A549 (cell line): ENCODE data around the gene LILRA5. TPM values are rescaled to one million over a fixed set of nuclear protein-coding genes. Genes with fewer than 3 reads are reported as not detected.

ENCODE experiments used
- ATAC-seq, 2 experiments: fragments of 200-7000 bp in 1 of 2; fragments of >200 bp in 1 of 2; cut with Nextera tagmentation in 1 of 2; cut with Tn5 transposase in 1 of 2; 3 replicates each; pipeline versions ENCODE4 v1.8.0 to v1.9.1; 2018 to 2020; ENCODE audit warnings: mild to moderate bottlenecking in 1 of 2, moderate library complexity in 1 of 2
- CTCF ChIA-PET: fragments of 300-600 bp; sonication (Branson Sonifier 250); formaldehyde crosslinking; extraction: SDS; loops from one replicate; lab custom pipeline; 2021; ENCODE audit warnings: antibody characterized with exemption, inconsistent platforms; lab: Yijun Ruan, JAX
- POLR2A ChIA-PET: fragments of 350-600 bp; formaldehyde crosslinking; extraction: SDS; loops from one replicate; lab custom pipeline; 2021; ENCODE audit warnings: antibody characterized with exemption, inconsistent platforms; lab: Yijun Ruan, JAX
- DNase-seq, 2 experiments: peaks; one replicate each; pipeline versions ENCODE4 v3.0.0 to v3.0.0-alpha.2; 2011 to 2016; ENCODE audit warnings: low read depth in 1 of 2, low spot score in 1 of 2
- FAIRE-seq: peaks from 2 replicates; lab custom pipeline; 2011; peaks lifted over from hg19 to GRCh38; lab: Jason Lieb, UNC
- H3K27ac ChIP-seq, 2 experiments: fragments of >200 bp; sonication (Bioruptor Twin); formaldehyde crosslinking; 3 replicates each; pipeline ENCODE4 v1.5.1; 2016 to 2017
- H3K4me1 ChIP-seq: fragments of >200 bp; sonication (Bioruptor Twin); formaldehyde crosslinking; 3 replicates; pipeline ENCODE4 v1.6.1; 2016
- H3K4me2 ChIP-seq: fragments of >200 bp; sonication (Bioruptor Twin); formaldehyde crosslinking; 3 replicates; pipeline ENCODE4 v1.6.1; 2016
- H3K4me3 ChIP-seq: fragments of >200 bp; sonication (Bioruptor Twin); formaldehyde crosslinking; 3 replicates; pipeline ENCODE4 v1.5.1; 2016
- H3K9me3 ChIP-seq: fragments of >200 bp; sonication (Bioruptor Twin); formaldehyde crosslinking; 3 replicates; pipeline ENCODE4 v1.6.1; 2016
- BHLHE40 ChIP-seq: IDR thresholded peaks from 2 replicates; pipeline ENCODE4 v1.6.1; 2012; ENCODE audit warnings: low read depth, low read length, inconsistent platforms
- CEBPB ChIP-seq, 2 experiments: fragments of >200 bp in 1 of 2; sonication (Bioruptor Twin) in 1 of 2; formaldehyde crosslinking in 1 of 2; IDR thresholded peaks; 2 replicates each; pipeline ENCODE4 v1.6.1; 2012 to 2016
- EP300 ChIP-seq, 2 experiments: fragments of >200 bp; sonication (Bioruptor Twin); formaldehyde crosslinking; IDR thresholded peaks; 2 replicates in 1 of 2; 3 replicates in 1 of 2; pipeline ENCODE4 v1.6.1; 2016 to 2017
- FOSL2 ChIP-seq, 2 experiments: fragments of 450-650 bp in 1 of 2; fragments of >200 bp in 1 of 2; sonication (Bioruptor Twin) in 1 of 2; formaldehyde crosslinking; IDR thresholded peaks; 2 replicates each; pipeline versions ENCODE4 v1.5.0 to v1.6.1; 2016 to 2020; ENCODE audit warnings: mild to moderate bottlenecking in 1 of 2, moderate library complexity in 1 of 2
- GATA3 ChIP-seq: IDR thresholded peaks from 2 replicates; pipeline ENCODE4 v1.6.1; 2012; ENCODE audit warnings: borderline replicate concordance
- HEYL ChIP-seq: fragments of 250-450 bp; sonication (Bioruptor Pico); IDR thresholded peaks from 2 replicates; pipeline ENCODE4 v1.8.0; 2021; ENCODE audit warnings: mild to moderate bottlenecking, moderate library complexity
- HOXA7 ChIP-seq: fragments of 250-450 bp; sonication (Bioruptor Pico); IDR thresholded peaks from 2 replicates; pipeline ENCODE4 v1.5.0; 2020; ENCODE audit warnings: mild to moderate bottlenecking, moderate library complexity
- HOXB13 ChIP-seq: fragments of 250-450 bp; sonication (Bioruptor Pico); IDR thresholded peaks from 2 replicates; pipeline ENCODE4 v1.5.0; 2020; ENCODE audit warnings: low read depth, mild to moderate bottlenecking, moderate library complexity
- MAFK ChIP-seq: fragments of 450-650 bp; IDR thresholded peaks from 2 replicates; pipeline ENCODE4 v1.6.1; 2014; ENCODE audit not compliant: partially characterized antibody
- MYC ChIP-seq: IDR thresholded peaks from 2 replicates; pipeline ENCODE4 v1.6.1; 2012; ENCODE audit warnings: mild to moderate bottlenecking, inconsistent platforms, low read length, improper control_type of control experiment, borderline replicate concordance
- NFE2L2 ChIP-seq: fragments of 150-350 bp; conservative IDR thresholded peaks from 2 replicates; pipeline ENCODE4 v1.6.1; 2014; ENCODE audit warnings: low read length
- PBX3 ChIP-seq: IDR thresholded peaks from 2 replicates; pipeline ENCODE4 v1.6.1; 2012
- PHF8 ChIP-seq: fragments of 200-600 bp; sonication (generic); IDR thresholded peaks from 2 replicates; pipeline ENCODE4 v1.6.1; 2016; ENCODE audit warnings: low read depth, mild to moderate bottlenecking, antibody characterized with exemption, moderate library complexity, borderline replicate concordance
- SMC3 ChIP-seq: fragments of >200 bp; sonication (Bioruptor Twin); formaldehyde crosslinking; IDR thresholded peaks from 3 replicates; pipeline ENCODE4 v1.6.1; 2018; ENCODE audit warnings: inconsistent platforms
- TP53 ChIP-seq: fragments of 250-450 bp; sonication (Bioruptor Pico); IDR thresholded peaks from 2 replicates; pipeline ENCODE4 v1.5.0; 2021; ENCODE audit warnings: mild to moderate bottlenecking, moderate library complexity
- ZC3H11A ChIP-seq: fragments of 450-650 bp; IDR thresholded peaks from 2 replicates; pipeline ENCODE4 v1.6.1; 2014; ENCODE audit warnings: antibody characterized with exemption, mild to moderate bottlenecking
- WGBS: methylation state at CpG from one replicate; pipeline ENCODE4 v1.1.6; 2017; ENCODE audit errors: missing lambda C conversion rate; 5-methylcytosine and 5-hydroxymethylcytosine counted together
- polyA plus RNA-seq, 4 experiments: library from polyadenylated mRNA; depleted of rRNA in 3 of 4; stranded (reverse); fragments of >200 nt; fragmentation: RNase III in 1 of 4; extraction: RNeasy Plus Mini Kit Qiagen cat#74134 plus additional on column Dnase treatment in 1 of 4; gene quantifications; 2 replicates in 3 of 4; 3 replicates in 1 of 4; pipeline ENCODE4 v1.2.3, GENCODE V29; 2011 to 2017
- TF ChIP-seq, protein P1 (sequence below): fragments of 150-350 bp; IDR thresholded peaks from 2 replicates; pipeline ENCODE4 v1.6.1; 2014; ENCODE audit warnings: low read depth, mild to moderate bottlenecking, low read length
- TF ChIP-seq, protein P2 (sequence below): fragments of 450-650 bp; IDR thresholded peaks from 2 replicates; pipeline ENCODE4 v1.6.1; 2014; ENCODE audit warnings: antibody characterized with exemption
- TF ChIP-seq, protein P3 (sequence below): fragments of 250-450 bp; sonication (Bioruptor Pico); IDR thresholded peaks from 2 replicates; pipeline ENCODE4 v1.5.0; 2021; ENCODE audit warnings: mild to moderate bottlenecking, moderate library complexity, borderline replicate concordance

Gene LILRA5
- polyA plus RNA-seq, 2 of the 4 experiments (the other 2 are of a cell fraction) = not detected

- no peaks in the 10 kb centered on the region for H3K4me1 ChIP-seq
- H3K27ac ChIP-seq = no peak overlapping the region
- POLR2A ChIA-PET = no interaction called here
- CTCF ChIA-PET = interaction anchor here (1.2 to 1.4 kb wide), 3 partner anchors 10 to 83 kb away, joined by 4 to 7 read pairs (median 5); no protein-coding TSS in a partner anchor
- no peak overlapping the region for H3K4me2 ChIP-seq
- ATAC-seq (no peak), FAIRE-seq (no peak), DNase-seq (no peak)
- H3K4me3 ChIP-seq = no peak overlapping the region
- H3K9me3 ChIP-seq = no peaks in the 10 kb centered on the region
- TF ChIP-seq GATA3 (no peak), FOSL2 (IDR thresholded peaks at IDR 0.05) (no peak), FOSL2 (CRISPR knock-in tag; IDR thresholded peaks at IDR 0.05) (no peak), MAFK (no peak), HEYL (CRISPR knock-in tag) (no peak), CEBPB (IDR thresholded peaks at IDR 0.05) (no peak), EP300 (IDR thresholded peaks at IDR 0.05) (no peak), HOXB13 (CRISPR knock-in tag) (no peak), SMC3 (no peak), NFE2L2 (no peak), HOXA7 (CRISPR knock-in tag) (no peak), TP53 (CRISPR knock-in tag) (no peak), ZC3H11A (no peak), PBX3 (no peak), BHLHE40 (no peak)
- TF ChIP-seq, protein P1, sequence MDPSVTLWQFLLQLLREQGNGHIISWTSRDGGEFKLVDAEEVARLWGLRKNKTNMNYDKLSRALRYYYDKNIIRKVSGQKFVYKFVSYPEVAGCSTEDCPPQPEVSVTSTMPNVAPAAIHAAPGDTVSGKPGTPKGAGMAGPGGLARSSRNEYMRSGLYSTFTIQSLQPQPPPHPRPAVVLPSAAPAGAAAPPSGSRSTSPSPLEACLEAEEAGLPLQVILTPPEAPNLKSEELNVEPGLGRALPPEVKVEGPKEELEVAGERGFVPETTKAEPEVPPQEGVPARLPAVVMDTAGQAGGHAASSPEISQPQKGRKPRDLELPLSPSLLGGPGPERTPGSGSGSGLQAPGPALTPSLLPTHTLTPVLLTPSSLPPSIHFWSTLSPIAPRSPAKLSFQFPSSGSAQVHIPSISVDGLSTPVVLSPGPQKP = no peak
- WGBS = 35% methylated on average over 5 of the region's 5 CpGs
Observed at GRCh38 chr19:54307389-54308020, 5.5 kb downstream of the LILRA5 start.

DNA sequence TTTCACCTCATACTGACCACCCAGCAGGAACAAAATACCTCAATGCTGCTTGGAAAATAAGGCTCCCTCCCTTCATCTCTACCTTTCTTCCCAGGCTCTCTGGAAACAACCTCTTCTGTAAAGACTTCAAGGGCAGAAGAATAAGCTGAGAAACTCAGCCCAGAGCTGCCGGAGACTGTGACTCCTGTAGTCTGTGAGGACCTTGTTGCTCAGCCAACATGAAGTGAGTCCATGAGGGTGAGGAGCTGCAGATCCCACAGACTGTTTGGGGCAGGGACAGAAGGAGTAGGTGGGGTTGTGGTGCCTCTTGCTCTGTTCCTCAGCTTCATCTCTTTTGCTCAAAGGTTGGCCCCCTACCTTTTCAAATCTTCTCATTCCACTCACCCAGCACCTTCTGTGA, 7.8 kb downstream of the LILRA5 start:
- DNase-seq (no peak), ATAC-seq (no peak), FAIRE-seq (no peak)
- POLR2A ChIA-PET = no interaction called here
- H3K9me3 ChIP-seq = no peaks in the 10 kb centered on the region; the same call in 2 of the 3 replicates
- no peak overlapping the region for H3K4me2 ChIP-seq
- no peak overlapping the region for H3K4me3 ChIP-seq
- no peak overlapping the region for H3K27ac ChIP-seq
- CTCF ChIA-PET = interaction anchor here (1.7 kb wide), 1 partner anchor 86 kb away, joined by 5 read pairs; no protein-coding TSS in a partner anchor
- no peaks in the 10 kb centered on the region for H3K4me1 ChIP-seq
- WGBS = 0% methylated on average over 1 of the region's 1 CpG
- no peak for TF ChIP-seq PHF8
- TF ChIP-seq, protein P2, sequence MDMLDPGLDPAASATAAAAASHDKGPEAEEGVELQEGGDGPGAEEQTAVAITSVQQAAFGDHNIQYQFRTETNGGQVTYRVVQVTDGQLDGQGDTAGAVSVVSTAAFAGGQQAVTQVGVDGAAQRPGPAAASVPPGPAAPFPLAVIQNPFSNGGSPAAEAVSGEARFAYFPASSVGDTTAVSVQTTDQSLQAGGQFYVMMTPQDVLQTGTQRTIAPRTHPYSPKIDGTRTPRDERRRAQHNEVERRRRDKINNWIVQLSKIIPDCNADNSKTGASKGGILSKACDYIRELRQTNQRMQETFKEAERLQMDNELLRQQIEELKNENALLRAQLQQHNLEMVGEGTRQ = no peak
- TF ChIP-seq BHLHE40 = no peak
- TF ChIP-seq, protein P3, sequence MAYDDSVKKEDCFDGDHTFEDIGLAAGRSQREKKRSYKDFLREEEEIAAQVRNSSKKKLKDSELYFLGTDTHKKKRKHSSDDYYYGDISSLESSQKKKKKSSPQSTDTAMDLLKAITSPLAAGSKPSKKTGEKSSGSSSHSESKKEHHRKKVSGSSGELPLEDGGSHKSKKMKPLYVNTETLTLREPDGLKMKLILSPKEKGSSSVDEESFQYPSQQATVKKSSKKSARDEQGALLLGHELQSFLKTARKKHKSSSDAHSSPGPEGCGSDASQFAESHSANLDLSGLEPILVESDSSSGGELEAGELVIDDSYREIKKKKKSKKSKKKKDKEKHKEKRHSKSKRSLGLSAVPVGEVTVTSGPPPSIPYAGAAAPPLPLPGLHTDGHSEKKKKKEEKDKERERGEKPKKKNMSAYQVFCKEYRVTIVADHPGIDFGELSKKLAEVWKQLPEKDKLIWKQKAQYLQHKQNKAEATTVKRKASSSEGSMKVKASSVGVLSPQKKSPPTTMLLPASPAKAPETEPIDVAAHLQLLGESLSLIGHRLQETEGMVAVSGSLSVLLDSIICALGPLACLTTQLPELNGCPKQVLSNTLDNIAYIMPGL (CRISPR knock-in tag) = no peak
- no peak for TF ChIP-seq MYC
